LoVo (cell line): ENCODE measurements around the gene EFNA3.

Experiments used
- DNase-seq: peaks from one replicate; pipeline ENCODE4 v3.0.0-alpha.2; 2016; ENCODE audit warnings: low spot score

EFNA3 gene

DNA sequence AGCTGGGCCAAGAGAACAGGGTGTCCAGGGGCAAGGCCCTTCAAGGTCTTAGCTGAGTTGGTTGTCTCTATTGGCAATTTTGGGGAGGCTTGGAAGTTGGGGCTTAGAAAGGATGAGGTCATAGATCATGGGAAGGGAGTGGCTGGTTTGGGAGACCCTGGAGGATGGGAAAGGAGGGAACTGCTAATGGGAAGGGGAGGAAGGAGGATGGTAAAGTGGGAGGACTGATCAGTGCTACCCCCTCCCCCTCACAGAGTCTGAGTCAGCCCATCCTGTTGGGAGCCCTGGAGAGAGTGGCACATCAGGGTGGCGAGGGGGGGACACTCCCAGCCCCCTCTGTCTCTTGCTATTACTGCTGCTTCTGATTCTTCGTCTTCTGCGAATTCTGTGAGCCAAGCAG lies 10.0 kb upstream of the EFNA3 start:
- DNase-seq, result no peak

DNA sequence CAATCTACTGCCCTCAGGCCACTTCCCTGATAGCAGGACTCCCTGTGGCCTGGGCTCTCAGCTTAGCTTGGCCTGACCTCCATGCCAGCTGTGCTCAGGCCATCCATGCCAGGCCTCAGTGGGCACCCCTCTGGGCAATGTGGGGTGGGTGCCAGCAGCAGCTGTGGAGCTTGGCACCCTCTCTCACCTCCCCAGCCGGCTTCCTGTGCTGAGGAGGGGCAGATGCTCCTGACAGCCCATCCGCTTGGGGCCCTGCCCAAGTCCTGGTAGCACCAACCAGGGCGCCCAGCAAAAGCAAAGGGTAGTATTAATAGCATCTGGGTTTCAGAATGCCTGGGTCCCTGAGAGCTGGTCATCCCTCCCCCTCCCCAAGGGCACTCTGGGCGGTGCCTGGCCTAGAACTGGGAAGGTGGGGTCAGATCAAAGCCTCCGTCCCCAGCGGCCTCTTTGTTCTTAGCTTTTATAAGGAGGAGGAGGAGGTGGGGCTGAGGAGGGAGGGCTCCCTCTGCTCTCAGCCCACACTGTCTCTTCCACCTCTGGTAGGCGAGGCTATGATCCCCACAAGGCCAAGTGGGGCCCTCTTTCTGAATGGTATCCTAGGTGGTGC lies 9.0 kb upstream of the EFNA3 start:
- peak; percentile 29 for DNase-seq

DNA sequence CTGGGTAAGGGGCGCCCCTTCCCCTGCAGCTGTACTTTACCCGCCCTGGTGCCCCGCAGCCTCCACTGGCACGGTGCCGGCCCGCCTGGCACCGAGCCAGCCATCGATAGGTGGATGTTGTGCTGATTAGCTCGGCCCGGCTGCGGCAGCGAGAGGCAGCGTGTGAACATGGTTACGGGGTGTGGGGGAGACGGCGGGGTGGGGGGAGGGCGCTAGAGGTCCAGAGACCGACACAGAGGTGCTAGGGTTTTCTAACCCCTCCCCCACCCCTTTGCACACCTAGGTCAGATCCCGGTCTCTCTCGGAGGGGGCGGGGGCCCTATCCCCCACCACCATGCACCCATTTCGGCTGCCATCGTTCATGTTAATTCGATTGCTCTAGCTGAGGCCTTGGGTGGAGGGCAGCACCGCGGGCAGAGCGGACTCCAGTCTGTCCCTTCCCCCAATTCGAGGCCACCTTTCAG lies 8.4 kb upstream of the EFNA3 start:
- DNase-seq, result no peak

DNA sequence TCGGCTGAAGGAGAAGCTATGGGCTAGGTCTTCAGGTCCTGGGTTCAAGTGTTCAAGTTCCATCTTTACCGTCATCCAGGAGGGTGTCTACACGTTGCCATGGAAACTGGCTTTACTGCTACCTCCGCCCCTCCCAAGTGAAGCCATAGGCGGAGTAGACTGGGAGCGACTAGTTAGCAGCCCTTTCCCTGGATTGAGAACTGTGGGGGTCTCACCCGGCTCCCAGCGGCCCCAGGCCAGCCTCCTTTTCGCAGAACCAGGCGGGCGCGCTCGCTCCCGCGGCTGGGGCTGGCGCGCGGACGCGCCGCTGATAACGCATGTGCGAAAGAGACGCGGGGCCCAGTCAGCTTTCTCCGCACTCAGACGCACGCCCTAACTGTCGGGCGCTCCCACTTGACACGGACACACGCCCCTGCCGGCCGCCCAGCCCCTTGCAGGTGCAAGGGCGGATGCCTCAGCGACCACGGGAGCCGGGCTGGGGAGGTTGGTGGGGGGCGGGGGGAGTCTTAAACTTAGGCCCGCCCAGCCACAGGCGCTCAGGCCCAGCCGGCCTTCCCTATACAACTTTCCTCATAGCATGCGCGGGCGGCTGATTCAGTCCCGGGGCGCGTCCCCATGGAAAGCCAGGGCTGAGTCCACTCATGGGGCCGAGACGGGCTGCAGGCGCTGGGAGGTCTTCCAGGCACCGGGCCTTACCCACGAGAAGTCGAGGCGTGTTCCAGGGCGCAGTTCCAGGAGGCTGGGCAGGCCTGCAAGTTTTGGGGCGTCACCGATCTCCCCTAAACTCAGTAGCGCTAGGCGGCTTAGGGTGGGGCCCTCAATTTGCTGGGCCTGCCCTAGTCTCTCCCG lies 7.7 kb upstream of the EFNA3 start:
- DNase-seq, result peak; percentile 47

DNA sequence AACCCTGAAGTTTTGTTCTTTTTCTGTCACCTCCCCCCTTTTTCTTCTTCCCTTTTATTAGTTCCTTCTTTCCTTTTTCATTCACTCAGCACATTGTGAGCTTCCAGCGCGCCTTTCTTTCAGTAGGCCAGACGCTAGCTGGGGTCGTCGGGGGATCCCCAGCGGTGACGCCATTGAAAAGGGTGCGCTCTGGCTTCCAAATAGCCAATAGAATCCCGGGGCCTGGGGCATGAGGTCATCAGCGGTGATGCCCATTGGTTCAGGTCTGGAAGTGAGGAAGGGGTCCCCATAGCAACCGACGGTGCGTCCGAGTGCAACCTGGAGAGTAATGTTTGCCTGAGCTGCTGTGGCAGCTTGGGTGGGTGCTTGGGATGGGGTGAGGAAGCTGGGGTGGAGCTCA lies 6.9 kb upstream of the EFNA3 start:
- DNase-seq, result no peak

DNA sequence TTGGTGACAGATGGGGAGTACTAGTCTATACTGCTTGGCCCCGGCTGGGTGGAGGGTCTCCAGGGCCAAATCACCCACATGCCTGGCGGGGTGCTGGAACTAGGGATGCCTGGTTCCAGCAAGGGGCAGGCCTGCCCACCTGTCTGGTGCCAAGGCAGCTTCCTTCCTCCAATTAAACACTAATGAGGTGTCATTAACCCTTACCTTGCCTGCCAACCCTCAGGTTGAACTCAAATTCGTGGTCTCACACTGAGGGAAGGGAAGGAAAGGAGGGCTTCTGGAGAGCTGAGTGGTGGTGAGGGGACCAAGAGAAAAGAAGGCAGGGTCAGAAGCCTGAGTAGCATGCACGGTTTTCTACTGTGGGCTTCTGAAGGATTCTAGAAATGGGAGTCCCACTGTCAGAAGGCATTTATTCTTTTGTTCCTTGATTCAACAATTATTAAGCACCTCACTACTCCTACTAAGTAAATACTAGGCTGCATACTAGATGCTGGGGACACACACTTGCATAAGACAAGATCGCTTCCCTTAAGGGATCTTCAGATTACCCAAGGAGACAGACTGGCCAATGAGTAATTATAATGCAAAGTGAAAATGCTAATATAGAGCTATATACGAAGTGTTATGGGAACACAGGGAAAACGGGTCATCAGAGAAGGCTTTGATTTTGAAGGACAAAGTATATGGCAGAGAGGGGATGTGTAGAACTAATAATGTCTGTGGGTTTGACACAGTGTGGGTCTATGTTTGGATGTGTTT lies 5.9 kb upstream of the EFNA3 start:
- DNase-seq, result no peak

DNA sequence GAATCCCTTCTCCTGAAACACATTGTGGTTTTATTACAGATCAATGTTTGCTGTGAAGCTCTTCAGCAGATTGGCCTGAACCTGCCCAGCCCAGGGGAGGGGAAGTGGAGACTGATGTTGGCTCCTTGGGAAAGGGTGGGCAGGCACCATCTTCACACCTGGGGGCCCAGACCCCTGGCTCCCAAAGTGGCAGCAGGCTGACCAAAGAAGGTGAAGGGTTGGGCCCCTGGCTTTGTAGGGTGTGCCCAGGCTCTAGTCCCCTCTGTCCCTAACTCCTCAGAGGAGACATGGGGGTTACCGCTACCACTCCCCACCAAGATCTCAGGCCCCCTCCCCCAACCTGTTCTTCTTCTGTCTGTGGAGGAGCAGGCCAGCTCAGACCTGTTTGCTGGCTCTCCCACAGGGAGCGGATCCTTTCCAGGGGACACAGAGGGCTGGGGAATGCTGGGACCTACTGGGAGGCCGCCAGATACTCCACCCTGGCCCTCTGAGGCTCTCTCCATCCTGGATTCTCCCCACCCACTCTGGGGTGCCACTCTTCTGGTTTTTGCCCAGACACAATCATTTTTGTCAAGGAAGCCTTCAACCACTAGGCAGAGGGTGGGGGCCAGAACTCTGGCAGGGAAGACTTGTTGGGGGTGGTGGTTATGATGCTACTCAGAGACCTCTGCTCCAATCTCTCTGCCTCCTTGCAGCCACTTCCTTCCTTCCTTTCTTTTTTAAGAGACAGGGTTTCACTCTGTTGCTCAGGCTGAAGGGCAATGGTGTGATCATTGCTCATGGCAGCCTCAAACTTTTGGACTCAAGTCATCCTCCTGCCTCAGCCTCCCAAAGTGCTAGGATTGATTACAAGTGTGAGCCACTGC lies 5.0 kb upstream of the EFNA3 start:
- DNase-seq, result no peak

DNA sequence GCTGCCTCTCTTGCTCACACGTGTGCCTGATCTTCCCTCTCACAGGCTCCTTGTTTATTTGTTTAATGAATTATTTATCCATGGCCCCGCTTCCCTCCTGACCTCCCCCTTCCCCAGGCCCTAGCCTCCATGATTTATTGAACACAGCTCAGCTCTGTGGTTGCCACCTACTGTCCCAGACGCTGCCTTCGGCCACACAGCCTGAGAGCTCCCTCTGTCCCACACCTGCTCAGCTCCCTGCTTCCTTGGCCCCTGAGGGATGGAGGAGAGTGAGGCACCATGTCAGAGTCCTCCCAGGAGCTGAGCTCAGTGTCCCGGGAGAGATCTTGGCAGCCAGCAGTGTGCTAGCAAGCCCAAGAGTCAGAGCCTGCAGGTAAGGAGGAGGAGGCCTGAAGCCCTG lies 3.1 kb upstream of the EFNA3 start:
- no peak for DNase-seq

DNA sequence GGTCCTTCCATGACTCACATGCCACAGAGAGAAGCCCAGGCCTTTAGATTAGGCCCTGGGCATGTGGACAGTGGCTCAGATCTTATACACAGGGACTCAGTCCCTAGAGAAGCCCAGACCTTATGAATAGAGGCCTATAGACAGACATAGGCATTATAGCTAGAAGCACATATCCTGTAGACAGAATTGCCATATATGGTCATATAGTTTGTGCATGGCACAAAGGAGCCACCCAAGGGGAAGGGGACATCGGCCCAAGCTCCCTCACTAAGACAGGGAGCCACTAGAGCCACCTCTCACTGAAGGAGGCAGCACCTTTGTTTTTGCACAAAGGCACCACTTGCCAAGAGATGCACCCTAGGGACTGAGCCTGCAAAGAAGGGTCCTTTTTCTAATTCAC lies 2.3 kb upstream of the EFNA3 start:
- no peak for DNase-seq

DNA sequence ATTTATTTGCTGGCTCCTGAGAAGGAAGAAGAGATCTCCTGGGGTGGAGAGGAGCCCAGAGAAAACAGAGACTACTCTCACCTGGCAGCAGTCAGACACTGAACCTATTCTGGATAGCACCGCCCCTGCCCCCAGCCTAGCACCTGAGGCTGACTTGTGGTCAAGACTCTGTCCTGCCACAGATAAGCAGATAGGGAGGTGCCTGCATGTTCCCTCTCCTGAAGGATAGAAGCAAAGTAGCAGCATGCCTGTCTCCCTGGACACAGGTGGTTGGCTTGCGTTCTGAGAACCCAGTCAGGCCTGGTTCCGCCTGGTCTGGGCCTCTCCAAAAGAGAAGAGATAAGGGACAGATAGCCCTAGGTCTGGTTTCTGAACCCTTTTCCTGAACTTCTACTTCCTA lies 1.3 kb upstream of the EFNA3 start:
- no peak for DNase-seq

DNA sequence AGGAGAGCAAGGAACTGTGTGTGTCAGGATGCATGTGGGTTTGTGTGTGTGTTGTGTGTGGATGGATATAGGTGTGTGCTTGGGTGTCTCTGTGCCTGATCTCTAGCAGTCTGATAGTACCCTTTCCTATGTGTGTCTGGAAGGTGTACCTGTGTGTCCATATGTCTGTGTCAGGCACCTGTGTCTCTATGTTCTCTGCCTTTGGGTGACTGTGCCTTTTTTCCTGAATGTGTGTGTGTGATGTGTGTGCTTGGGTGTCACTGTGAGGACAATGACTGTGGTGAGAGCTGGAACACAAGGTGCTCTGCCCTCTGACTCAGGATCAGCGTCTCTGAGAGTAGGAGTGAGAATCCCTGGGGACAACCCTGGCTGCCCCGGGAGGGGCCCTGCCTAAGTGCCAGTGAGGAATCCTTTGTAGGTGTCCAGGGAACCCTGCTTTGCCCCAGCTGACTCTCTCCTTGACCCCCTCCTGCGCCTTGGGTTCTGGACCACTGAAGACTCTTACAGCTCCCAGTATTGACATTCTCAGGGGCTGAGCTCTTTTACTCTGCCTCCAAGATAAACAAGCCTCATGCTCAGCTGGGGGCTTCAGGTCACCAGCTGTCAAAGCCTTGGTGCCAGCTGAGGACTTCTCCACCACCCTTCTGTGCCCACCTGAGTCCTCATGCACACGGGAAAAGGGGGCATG lies 735 bp upstream of the EFNA3 start:
- no peak for DNase-seq

DNA sequence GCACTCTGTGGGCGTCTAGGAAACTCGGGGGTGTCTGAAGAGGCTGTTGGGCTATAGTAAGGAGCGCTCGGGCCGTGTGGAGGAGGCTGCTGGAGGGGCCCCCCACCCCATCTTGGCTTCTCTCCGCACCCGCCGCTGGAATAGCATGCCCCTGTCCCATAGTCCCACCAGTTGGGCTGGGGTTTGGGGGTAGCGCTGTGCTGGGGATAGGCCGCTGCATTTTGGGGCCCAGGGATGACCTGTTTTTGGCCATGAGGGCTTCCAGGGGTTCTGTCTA lies 511 bp downstream of the EFNA3 start:
- no peak for DNase-seq

DNA sequence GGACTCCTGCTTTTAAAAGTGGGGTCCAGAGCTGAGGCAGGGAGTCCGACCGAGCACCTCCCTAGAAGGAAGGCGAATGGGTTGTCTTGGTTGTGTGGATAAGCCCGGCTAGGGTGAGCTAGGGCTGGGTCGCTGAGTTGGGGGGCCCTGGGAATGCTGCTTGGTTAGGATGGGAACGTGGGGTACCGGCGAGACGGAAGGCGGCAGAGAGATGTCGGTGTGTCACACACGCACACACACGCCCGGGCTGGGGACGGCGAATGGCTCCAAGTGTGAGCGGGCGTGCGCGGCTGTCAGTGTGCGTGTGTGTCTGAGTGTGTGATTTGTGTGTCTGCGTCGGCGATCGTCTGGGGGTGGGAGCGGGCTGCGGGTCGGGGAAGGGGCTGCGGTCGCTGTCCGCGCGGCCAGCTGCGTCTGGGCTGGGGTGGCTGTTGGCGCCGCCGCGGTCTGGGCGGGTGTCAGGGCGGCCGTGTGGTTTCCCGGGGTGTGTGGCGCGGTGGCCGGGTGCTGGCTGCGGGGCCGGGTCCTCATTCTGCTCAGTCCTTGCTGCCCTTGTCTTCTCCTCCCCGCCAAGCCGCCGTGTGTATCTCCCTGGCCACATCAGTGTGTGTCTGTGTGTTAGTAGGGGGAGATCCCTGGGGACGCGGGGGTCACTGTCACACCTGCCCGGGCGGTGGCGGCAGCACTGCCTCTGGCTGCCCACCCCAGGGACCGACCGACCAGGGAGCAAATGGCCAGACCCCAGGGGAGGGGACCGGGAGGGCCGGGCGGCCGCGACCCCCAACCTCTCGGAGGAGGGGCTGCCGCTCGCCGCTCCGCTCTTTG lies 1.1 kb downstream of the EFNA3 start:
- no peak for DNase-seq

DNA sequence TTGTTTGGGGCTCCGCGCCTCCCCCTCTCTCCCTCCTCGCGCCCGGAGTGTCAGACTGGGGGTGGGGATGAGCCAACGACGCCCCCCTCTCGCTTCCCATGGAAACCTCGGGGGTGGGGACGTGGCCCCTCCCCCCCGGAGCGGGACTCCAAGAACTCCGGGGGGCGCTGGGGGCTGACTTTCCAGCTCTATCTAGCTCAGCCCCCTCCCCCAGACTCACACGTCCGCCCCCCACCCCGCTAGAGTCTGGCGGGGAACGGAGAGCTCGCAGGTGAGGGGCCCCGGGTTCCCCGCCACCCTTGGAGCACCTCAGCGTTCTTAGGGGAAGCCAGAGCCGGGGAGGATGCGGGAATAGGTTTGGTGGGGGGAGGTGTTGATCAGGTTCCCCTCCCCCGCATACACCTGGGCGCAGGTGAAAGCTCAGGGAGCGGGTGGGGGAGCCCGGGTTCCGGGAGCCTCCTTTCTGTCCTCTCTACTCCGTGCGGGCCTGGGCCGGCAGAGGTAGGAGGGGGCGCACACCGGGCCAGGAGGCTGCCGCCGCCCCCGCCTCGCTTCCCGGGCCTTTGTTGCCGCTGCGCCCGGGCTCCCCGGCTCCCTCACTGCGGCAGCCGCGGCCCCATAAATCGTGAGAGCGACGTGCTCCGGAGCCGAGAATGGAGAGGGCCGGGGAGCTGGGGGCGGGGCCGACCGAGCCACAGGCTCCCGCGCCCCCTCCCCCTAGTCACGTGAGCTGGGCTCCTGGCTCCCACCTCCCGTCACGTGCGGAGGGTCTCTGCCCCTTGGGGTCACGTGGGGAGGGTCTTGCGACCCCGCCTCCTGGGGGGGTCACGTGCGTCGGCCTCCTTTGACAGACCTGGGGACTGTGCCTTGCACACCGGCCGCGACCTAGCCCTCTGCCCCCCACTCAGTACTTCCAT lies 1.9 kb downstream of the EFNA3 start:
- DNase-seq, result no peak

DNA sequence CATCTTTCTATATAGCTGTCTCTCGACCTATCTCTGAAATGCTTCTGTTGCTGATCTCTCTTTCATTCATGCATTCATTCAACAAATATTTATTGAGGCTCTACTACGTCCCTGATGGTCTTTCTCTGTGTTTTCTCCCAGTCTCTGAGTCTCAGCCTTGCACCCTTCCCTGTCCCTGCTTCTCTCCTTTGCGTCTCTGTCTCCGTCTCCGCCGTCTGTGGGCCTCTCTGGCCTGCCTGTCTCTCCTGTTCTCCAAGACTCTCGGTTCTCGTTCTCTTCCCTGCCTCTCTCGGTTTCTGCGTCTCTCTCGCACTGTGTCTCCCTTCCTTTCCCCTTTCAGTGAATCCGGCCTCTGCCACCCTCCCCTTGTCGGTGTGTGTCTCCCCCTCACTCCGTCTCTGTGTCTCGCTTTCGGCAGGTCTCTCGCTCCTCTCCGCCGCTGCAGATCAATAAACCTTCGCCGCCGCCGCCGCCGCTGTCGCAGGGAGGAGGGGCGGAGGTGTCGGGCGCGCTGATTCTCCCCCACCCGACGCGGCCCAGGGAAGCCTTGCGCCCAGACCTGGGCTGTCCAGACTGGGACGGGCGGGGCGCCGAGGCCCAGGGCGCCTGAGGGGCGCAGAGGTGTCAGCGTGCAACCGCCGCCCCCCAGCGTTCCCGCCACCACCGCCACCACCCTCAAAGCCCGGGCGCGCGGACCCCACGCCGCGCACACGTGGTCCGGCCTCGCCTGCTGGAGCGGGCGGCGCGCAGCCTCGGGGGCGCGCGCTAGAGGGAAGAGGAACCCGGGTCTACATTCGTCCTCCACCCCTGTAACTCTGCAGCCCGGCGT lies 3.0 kb downstream of the EFNA3 start:
- DNase-seq, result no peak

DNA sequence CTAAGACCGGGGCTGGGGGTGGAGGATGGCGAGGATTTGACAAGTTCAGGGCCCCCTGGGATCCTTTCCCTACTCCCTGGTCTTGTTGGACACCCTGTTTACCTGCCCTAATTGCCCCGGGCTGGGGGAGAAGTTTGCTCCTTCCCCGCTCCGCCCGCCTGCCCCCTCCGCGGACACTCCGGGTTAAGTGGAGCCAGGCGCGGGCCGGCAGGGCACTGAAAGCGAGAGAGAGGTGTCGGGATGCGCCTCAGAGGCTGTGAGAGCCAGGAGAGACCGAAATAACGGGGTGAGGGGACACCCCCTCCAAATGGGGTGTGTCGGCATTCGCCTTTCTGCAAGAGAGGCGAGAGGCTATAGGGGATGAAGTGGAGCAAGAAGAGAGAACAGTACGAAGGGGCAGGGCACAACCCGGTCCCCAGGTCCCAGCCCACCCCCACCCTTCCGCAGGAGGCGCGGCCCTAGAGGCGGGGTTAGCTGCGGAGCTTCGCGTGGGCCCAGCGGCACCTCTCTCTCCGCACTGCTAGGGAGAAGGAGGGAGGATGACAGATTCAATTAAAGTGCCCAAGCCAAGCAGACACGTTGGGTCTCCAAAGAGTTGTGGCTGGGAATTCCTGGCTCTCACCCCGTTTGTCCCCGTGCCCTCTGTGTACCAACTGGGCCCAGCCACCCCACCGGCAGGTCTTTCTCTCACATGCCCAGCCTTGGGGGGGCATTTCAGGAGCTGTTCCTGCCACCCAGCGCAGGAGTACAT lies 3.8 kb downstream of the EFNA3 start:
- DNase-seq, result peak; percentile 45

DNA sequence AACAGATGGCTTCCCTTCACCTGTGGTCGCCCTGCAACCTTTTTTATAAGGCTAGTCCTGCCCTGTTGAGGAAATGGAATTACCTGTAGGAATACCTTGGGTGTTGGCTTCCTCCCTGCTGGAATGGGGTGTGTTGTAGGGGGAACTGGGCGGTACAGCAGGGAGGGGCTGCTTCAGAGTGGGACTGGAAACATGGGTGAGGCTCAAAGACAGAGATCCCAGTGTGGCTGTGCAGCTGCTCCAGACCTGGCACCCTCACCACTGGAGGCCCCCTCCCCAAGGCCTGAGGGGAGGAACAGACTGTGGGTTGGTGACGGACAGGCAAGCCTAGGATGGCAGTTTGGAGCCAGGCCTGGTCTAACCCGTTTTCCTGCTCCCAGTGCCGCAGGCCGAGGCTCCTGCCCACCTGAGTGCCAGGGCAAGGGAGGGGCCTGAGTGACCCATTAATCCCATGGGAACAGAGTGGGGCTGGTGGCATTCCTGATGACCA lies 4.5 kb downstream of the EFNA3 start:
- peak; percentile 77 for DNase-seq
